Measurements from ENCODE around the gene TPM1. TPM values are rescaled to one million over a fixed set of nuclear protein-coding genes. Genes with fewer than 3 reads are reported as not detected.

The TPM1 gene
- total RNA-seq, 1 experiment from 2014 or later: 421 TPM

DNA sequence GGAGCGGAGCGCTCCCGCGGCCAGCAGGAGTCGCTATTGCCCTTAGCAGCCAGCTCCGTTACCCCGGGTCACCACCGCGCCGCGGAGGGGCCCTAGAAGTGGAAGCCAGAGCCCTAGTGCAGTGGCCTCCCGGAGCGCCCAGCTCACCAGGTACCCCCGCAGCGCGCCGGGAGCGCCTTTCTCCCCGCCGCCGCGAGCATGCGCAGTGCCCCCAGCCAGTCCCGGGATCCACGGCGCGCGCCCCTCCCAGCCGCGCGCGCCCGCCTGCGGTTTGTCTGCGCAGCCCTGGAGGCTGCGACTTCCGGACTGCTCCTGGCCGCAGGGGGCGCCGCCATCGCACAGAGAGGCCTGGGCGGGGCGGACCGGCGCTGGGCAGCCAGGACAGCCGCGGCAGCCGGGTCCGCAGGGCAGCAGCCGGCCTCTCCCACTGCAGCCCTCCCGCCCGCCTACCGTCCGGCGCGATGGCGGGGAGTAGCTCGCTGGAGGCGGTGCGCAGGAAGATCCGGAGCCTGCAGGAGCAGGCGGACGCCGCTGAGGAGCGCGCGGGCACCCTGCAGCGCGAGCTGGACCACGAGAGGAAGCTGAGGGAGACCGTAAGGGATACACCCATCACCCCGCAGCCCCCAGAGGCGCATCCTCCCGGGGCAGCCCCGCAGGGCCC lies 5.7 kb downstream of the TPM1 start (continued):
- TF ChIP-seq, protein P1, sequence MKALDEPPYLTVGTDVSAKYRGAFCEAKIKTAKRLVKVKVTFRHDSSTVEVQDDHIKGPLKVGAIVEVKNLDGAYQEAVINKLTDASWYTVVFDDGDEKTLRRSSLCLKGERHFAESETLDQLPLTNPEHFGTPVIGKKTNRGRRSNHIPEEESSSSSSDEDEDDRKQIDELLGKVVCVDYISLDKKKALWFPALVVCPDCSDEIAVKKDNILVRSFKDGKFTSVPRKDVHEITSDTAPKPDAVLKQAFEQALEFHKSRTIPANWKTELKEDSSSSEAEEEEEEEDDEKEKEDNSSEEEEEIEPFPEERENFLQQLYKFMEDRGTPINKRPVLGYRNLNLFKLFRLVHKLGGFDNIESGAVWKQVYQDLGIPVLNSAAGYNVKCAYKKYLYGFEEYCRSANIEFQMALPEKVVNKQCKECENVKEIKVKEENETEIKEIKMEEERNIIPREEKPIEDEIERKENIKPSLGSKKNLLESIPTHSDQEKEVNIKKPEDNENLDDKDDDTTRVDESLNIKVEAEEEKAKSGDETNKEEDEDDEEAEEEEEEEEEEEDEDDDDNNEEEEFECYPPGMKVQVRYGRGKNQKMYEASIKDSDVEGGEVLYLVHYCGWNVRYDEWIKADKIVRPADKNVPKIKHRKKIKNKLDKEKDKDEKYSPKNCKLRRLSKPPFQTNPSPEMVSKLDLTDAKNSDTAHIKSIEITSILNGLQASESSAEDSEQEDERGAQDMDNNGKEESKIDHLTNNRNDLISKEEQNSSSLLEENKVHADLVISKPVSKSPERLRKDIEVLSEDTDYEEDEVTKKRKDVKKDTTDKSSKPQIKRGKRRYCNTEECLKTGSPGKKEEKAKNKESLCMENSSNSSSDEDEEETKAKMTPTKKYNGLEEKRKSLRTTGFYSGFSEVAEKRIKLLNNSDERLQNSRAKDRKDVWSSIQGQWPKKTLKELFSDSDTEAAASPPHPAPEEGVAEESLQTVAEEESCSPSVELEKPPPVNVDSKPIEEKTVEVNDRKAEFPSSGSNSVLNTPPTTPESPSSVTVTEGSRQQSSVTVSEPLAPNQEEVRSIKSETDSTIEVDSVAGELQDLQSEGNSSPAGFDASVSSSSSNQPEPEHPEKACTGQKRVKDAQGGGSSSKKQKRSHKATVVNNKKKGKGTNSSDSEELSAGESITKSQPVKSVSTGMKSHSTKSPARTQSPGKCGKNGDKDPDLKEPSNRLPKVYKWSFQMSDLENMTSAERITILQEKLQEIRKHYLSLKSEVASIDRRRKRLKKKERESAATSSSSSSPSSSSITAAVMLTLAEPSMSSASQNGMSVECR (CRISPR knock-in tag; IDR thresholded peaks at IDR 0.05; ENCODE audit: borderline replicate concordance): peak; percentile 70
- TF ChIP-seq ZBTB21 (CRISPR knock-in tag; IDR thresholded peaks at IDR 0.05; ENCODE audit: borderline replicate concordance) (peak; percentile 51), ZNF232 (CRISPR knock-in tag; IDR thresholded peaks at IDR 0.05) (no peak; the same call in none of the 2 replicates), ATF1 (CRISPR knock-in tag; IDR thresholded peaks at IDR 0.05) (0 out of 2 replicates have a peak, but pooled peaks have one; percentile 11), PRRX2 (CRISPR knock-in tag; IDR thresholded peaks at IDR 0.05) (peak; percentile 93), GTF2I (CRISPR knock-in tag; conservative IDR thresholded peaks at IDR 0.05) (no peak), CREB1 (CRISPR knock-in tag; IDR thresholded peaks at IDR 0.05) (peak; percentile 65), CBFB (CRISPR knock-in tag; IDR thresholded peaks at IDR 0.05; ENCODE audit: low read depth) (peak; percentile 96), NR1H2 (CRISPR knock-in tag; IDR thresholded peaks at IDR 0.05) (no peak), GRHL2 (CRISPR knock-in tag; IDR thresholded peaks at IDR 0.05; ENCODE audit: insufficient replicate concordance, severe bottlenecking) (no peak), MXD4 (CRISPR knock-in tag; IDR thresholded peaks at IDR 0.05; ENCODE audit: borderline replicate concordance) (no peak), GABPB1 (CRISPR knock-in tag; IDR thresholded peaks at IDR 0.05) (peak; percentile 60; the same call in 1 of the 2 replicates), IRF2 (CRISPR knock-in tag; IDR thresholded peaks at IDR 0.05; ENCODE audit: borderline replicate concordance, low read depth) (peak; percentile 66; the same call in 1 of the 2 replicates), JAZF1 (CRISPR knock-in tag; IDR thresholded peaks at IDR 0.05) (peak; percentile 48; the same call in 1 of the 2 replicates), RELA (CRISPR knock-in tag; IDR thresholded peaks at IDR 0.05; ENCODE audit: borderline replicate concordance) (peak; percentile 96), FOXJ3 (CRISPR knock-in tag; IDR thresholded peaks at IDR 0.05; ENCODE audit: borderline replicate concordance) (no peak), JUN (CRISPR knock-in tag; IDR thresholded peaks at IDR 0.05) (no peak; the same call in 1 of the 2 replicates), ESRRA (CRISPR knock-in tag; IDR thresholded peaks at IDR 0.05; ENCODE audit: borderline replicate concordance) (peak; percentile 93)
- TF ChIP-seq, protein P2, sequence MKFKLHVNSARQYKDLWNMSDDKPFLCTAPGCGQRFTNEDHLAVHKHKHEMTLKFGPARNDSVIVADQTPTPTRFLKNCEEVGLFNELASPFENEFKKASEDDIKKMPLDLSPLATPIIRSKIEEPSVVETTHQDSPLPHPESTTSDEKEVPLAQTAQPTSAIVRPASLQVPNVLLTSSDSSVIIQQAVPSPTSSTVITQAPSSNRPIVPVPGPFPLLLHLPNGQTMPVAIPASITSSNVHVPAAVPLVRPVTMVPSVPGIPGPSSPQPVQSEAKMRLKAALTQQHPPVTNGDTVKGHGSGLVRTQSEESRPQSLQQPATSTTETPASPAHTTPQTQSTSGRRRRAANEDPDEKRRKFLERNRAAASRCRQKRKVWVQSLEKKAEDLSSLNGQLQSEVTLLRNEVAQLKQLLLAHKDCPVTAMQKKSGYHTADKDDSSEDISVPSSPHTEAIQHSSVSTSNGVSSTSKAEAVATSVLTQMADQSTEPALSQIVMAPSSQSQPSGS (CRISPR knock-in tag; IDR thresholded peaks at IDR 0.05; ENCODE audit: borderline replicate concordance, low read depth): 0 out of 2 replicates have a peak, but pooled peaks have one; percentile 22
- TF ChIP-seq, protein P3, sequence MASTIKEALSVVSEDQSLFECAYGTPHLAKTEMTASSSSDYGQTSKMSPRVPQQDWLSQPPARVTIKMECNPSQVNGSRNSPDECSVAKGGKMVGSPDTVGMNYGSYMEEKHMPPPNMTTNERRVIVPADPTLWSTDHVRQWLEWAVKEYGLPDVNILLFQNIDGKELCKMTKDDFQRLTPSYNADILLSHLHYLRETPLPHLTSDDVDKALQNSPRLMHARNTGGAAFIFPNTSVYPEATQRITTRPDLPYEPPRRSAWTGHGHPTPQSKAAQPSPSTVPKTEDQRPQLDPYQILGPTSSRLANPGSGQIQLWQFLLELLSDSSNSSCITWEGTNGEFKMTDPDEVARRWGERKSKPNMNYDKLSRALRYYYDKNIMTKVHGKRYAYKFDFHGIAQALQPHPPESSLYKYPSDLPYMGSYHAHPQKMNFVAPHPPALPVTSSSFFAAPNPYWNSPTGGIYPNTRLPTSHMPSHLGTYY (CRISPR knock-in tag; IDR thresholded peaks at IDR 0.05): peak; percentile 95
- TF ChIP-seq, protein P4, sequence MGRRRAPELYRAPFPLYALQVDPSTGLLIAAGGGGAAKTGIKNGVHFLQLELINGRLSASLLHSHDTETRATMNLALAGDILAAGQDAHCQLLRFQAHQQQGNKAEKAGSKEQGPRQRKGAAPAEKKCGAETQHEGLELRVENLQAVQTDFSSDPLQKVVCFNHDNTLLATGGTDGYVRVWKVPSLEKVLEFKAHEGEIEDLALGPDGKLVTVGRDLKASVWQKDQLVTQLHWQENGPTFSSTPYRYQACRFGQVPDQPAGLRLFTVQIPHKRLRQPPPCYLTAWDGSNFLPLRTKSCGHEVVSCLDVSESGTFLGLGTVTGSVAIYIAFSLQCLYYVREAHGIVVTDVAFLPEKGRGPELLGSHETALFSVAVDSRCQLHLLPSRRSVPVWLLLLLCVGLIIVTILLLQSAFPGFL (CRISPR knock-in tag; IDR thresholded peaks at IDR 0.05; ENCODE audit: borderline replicate concordance): peak; percentile 92
- TF ChIP-seq, protein P5, sequence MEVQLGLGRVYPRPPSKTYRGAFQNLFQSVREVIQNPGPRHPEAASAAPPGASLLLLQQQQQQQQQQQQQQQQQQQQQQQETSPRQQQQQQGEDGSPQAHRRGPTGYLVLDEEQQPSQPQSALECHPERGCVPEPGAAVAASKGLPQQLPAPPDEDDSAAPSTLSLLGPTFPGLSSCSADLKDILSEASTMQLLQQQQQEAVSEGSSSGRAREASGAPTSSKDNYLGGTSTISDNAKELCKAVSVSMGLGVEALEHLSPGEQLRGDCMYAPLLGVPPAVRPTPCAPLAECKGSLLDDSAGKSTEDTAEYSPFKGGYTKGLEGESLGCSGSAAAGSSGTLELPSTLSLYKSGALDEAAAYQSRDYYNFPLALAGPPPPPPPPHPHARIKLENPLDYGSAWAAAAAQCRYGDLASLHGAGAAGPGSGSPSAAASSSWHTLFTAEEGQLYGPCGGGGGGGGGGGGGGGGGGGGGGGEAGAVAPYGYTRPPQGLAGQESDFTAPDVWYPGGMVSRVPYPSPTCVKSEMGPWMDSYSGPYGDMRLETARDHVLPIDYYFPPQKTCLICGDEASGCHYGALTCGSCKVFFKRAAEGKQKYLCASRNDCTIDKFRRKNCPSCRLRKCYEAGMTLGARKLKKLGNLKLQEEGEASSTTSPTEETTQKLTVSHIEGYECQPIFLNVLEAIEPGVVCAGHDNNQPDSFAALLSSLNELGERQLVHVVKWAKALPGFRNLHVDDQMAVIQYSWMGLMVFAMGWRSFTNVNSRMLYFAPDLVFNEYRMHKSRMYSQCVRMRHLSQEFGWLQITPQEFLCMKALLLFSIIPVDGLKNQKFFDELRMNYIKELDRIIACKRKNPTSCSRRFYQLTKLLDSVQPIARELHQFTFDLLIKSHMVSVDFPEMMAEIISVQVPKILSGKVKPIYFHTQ (CRISPR knock-in tag; IDR thresholded peaks at IDR 0.05): peak; percentile 66; the same call in 1 of the 2 replicates
- TF ChIP-seq, protein P6, sequence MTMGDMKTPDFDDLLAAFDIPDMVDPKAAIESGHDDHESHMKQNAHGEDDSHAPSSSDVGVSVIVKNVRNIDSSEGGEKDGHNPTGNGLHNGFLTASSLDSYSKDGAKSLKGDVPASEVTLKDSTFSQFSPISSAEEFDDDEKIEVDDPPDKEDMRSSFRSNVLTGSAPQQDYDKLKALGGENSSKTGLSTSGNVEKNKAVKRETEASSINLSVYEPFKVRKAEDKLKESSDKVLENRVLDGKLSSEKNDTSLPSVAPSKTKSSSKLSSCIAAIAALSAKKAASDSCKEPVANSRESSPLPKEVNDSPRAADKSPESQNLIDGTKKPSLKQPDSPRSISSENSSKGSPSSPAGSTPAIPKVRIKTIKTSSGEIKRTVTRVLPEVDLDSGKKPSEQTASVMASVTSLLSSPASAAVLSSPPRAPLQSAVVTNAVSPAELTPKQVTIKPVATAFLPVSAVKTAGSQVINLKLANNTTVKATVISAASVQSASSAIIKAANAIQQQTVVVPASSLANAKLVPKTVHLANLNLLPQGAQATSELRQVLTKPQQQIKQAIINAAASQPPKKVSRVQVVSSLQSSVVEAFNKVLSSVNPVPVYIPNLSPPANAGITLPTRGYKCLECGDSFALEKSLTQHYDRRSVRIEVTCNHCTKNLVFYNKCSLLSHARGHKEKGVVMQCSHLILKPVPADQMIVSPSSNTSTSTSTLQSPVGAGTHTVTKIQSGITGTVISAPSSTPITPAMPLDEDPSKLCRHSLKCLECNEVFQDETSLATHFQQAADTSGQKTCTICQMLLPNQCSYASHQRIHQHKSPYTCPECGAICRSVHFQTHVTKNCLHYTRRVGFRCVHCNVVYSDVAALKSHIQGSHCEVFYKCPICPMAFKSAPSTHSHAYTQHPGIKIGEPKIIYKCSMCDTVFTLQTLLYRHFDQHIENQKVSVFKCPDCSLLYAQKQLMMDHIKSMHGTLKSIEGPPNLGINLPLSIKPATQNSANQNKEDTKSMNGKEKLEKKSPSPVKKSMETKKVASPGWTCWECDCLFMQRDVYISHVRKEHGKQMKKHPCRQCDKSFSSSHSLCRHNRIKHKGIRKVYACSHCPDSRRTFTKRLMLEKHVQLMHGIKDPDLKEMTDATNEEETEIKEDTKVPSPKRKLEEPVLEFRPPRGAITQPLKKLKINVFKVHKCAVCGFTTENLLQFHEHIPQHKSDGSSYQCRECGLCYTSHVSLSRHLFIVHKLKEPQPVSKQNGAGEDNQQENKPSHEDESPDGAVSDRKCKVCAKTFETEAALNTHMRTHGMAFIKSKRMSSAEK (CRISPR knock-in tag; IDR thresholded peaks at IDR 0.05; ENCODE audit: borderline replicate concordance): peak; percentile 78; the same call in 1 of the 2 replicates
